HFF-Myc (cell line): Measurements from ENCODE around the gene WTIP.
"Not testable (repeated sequence)": the region's sequence is repeated elsewhere in the genome, so short reads cannot be mapped to it uniquely, and the experiment has no call there.

Experiments used
- DNase-seq: peaks from one replicate; pipeline ENCODE4 v3.0.0-alpha.2; 2011; ENCODE audit warnings: low read depth; ENCODE audit errors: extremely low read depth
- H3K4me3 ChIP-seq: replicated peaks from 2 replicates; pipeline ENCODE4 v1.5.1; 2011; ENCODE audit warnings: low read depth, mild to moderate bottlenecking, control low read depth, low read length
- CTCF ChIP-seq: IDR thresholded peaks from 2 replicates; pipeline ENCODE4 v1.5.1; 2012; ENCODE audit warnings: mild to moderate bottlenecking, low read depth, low read length, control low read depth; ENCODE audit errors: missing control alignments

The WTIP gene

GRCh38 chr19:34454685-34455084, 26.9 kb upstream of the WTIP start:
- no peak overlapping the region for H3K4me3 ChIP-seq
- no peak for TF ChIP-seq CTCF
- DNase-seq = no peak

- DNase-seq, H3K4me3 ChIP-seq: not testable (repeated sequence)
These were observed 25.6 kb upstream of the WTIP start for GRCh38 chr19:34455783-34456480.

GRCh38 chr19:34457446-34457845, 24.1 kb upstream of the WTIP start:
- H3K4me3 ChIP-seq = no peak overlapping the region

GRCh38 chr19:34458677-34459076, 22.9 kb upstream of the WTIP start:
- H3K4me3 ChIP-seq = no peak overlapping the region
- DNase-seq = no peak
- no peak for TF ChIP-seq CTCF

More at GRCh38 chr19:34457446-34457845, 24.1 kb upstream of the WTIP start:
- DNase-seq = no peak
- TF ChIP-seq CTCF = no peak

- no peak overlapping the region for H3K4me3 ChIP-seq
- DNase-seq = no peak
- TF ChIP-seq CTCF = no peak
These were observed 21.9 kb upstream of the WTIP start for GRCh38 chr19:34459614-34460013.

GRCh38 chr19:34461375-34462100, 20.0 kb upstream of the WTIP start:
- no peak for TF ChIP-seq CTCF
- DNase-seq = no peak

GRCh38 chr19:34464785-34465184, 16.8 kb upstream of the WTIP start:
- H3K4me3 ChIP-seq, DNase-seq: not testable (repeated sequence)

More at GRCh38 chr19:34461375-34462100, 20.0 kb upstream of the WTIP start:
- no peak overlapping the region for H3K4me3 ChIP-seq
